ENCODE results near the gene FAT2.

Gene FAT2

GRCh38 chr5:151562019-151562707, 29.0 kb downstream of the FAT2 start:
- Histone ChIP-seq H3K9me3 (ENCODE audit: insufficient read depth, low read length, severe bottlenecking) (no peaks in the 10 kb centered on the region), H3K27ac (ENCODE audit: low read length) (no peak overlapping the region), H3K4me1 (ENCODE audit: insufficient read depth, low read length) (no peaks in the 10 kb centered on the region), H3K36me3 (ENCODE audit: insufficient read depth, low read length) (no peaks in the 10 kb centered on the region), H4K20me1 (ENCODE audit: insufficient read depth, low read length) (no peaks in the 10 kb centered on the region), H3K4me3 (ENCODE audit: low read depth in 1 of 2, low read length in 2 of 2) (no peak overlapping the region), H3K27me3 (ENCODE audit: insufficient read depth, low read length, poor library complexity) (peaks cover 28% of the 10 kb centered on the region), H3K9ac (ENCODE audit: low read depth, low read length) (no peak overlapping the region), H3K4me2 (ENCODE audit: insufficient read depth, low read length) (no peak overlapping the region), H2AFZ (ENCODE audit: low read depth, low read length) (no peak overlapping the region), H3K79me2 (ENCODE audit: insufficient read depth, low read length) (no peaks in the 10 kb centered on the region)
- no peak for DNase-seq
- no peak for ATAC-seq (ENCODE audit: insufficient read depth, low read depth)
- TF ChIP-seq, protein P1, sequence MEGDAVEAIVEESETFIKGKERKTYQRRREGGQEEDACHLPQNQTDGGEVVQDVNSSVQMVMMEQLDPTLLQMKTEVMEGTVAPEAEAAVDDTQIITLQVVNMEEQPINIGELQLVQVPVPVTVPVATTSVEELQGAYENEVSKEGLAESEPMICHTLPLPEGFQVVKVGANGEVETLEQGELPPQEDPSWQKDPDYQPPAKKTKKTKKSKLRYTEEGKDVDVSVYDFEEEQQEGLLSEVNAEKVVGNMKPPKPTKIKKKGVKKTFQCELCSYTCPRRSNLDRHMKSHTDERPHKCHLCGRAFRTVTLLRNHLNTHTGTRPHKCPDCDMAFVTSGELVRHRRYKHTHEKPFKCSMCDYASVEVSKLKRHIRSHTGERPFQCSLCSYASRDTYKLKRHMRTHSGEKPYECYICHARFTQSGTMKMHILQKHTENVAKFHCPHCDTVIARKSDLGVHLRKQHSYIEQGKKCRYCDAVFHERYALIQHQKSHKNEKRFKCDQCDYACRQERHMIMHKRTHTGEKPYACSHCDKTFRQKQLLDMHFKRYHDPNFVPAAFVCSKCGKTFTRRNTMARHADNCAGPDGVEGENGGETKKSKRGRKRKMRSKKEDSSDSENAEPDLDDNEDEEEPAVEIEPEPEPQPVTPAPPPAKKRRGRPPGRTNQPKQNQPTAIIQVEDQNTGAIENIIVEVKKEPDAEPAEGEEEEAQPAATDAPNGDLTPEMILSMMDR (IDR thresholded peaks at IDR 0.05; ENCODE audit: borderline replicate concordance, extremely low read depth, low read length, poor library complexity, severe bottlenecking): no peak
- no peak for TF ChIP-seq EZH2 (IDR thresholded peaks at IDR 0.05; ENCODE audit: borderline replicate concordance, low read depth, low read length, severe bottlenecking)

DNA sequence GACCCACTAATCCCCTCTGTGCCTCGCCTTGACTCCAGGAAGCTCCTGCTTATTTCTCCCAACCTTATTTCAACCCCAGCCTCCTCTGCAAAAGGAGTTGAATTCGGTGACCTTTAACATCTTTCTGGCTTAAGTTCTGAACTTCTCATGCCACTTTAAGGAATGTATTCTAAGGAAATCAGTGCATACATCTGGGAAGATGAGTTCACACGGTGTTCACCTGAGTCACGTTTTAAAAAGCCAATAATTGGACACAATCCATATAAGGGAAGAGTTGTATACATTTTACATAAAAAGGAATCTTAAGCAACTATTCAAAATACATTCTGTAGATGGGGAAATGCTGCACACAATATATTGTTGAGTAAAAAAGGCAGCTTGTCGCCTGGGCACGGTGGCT, 33.2 kb downstream of the FAT2 start:
- no peak overlapping the region for H3K4me2 ChIP-seq (ENCODE audit: insufficient read depth, low read length)
- H3K4me3 ChIP-seq (ENCODE audit: low read depth in 1 of 2, low read length in 2 of 2): no peak overlapping the region
- DNase-seq (no peak), ATAC-seq (ENCODE audit: insufficient read depth, low read depth) (no peak)
- H3K27me3 ChIP-seq (ENCODE audit: insufficient read depth, low read length, poor library complexity): peaks cover 14% of the 10 kb centered on the region
- no peaks in the 10 kb centered on the region for H3K36me3 ChIP-seq (ENCODE audit: insufficient read depth, low read length)
- no peak overlapping the region for H2AFZ ChIP-seq (ENCODE audit: low read depth, low read length)
- H3K9ac ChIP-seq (ENCODE audit: low read depth, low read length): no peak overlapping the region
- H3K27ac ChIP-seq (ENCODE audit: low read length): no peak overlapping the region
- TF ChIP-seq, protein P1 (IDR thresholded peaks at IDR 0.05; ENCODE audit: borderline replicate concordance, extremely low read depth, low read length, poor library complexity, severe bottlenecking): no peak
- no peak for TF ChIP-seq EZH2 (IDR thresholded peaks at IDR 0.05; ENCODE audit: borderline replicate concordance, low read depth, low read length, severe bottlenecking)
- no peaks in the 10 kb centered on the region for H3K79me2 ChIP-seq (ENCODE audit: insufficient read depth, low read length)
- H3K9me3 ChIP-seq (ENCODE audit: insufficient read depth, low read length, severe bottlenecking): no peaks in the 10 kb centered on the region
- H4K20me1 ChIP-seq (ENCODE audit: insufficient read depth, low read length): no peaks in the 10 kb centered on the region
- no peaks in the 10 kb centered on the region for H3K4me1 ChIP-seq (ENCODE audit: insufficient read depth, low read length)

DNA sequence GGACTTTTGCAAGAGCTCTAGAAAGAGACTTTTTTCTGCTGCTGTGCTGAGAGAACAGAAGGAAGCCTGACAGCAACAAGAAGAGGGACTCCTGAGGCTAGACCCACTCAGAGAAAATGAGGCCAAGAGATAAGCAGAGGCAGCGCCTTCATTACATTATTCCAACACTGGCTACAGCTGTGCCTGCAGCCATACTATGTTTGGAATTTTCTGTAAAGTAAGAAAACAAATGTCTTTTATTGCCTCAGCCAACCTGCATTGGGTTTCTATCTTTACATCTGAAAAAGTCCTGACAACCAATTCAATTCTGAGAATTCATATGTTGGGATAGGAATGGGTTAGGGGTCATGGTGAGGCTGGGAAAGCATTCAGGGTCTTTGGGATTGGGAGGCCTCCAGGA, 33.7 kb downstream of the FAT2 start:
- Histone ChIP-seq H3K36me3 (ENCODE audit: insufficient read depth, low read length) (no peaks in the 10 kb centered on the region), H3K4me2 (ENCODE audit: insufficient read depth, low read length) (no peak overlapping the region), H3K27me3 (ENCODE audit: insufficient read depth, low read length, poor library complexity) (peaks cover 14% of the 10 kb centered on the region), H3K79me2 (ENCODE audit: insufficient read depth, low read length) (no peaks in the 10 kb centered on the region), H3K9me3 (ENCODE audit: insufficient read depth, low read length, severe bottlenecking) (no peaks in the 10 kb centered on the region), H2AFZ (ENCODE audit: low read depth, low read length) (no peak overlapping the region), H3K9ac (ENCODE audit: low read depth, low read length) (no peak overlapping the region), H3K4me3 (ENCODE audit: low read depth in 1 of 2, low read length in 2 of 2) (no peak overlapping the region), H3K4me1 (ENCODE audit: insufficient read depth, low read length) (no peaks in the 10 kb centered on the region), H3K27ac (ENCODE audit: low read length) (no peak overlapping the region), H4K20me1 (ENCODE audit: insufficient read depth, low read length) (no peaks in the 10 kb centered on the region)
- no peak for DNase-seq
- ATAC-seq (ENCODE audit: insufficient read depth, low read depth): no peak
- TF ChIP-seq EZH2 (IDR thresholded peaks at IDR 0.05; ENCODE audit: borderline replicate concordance, low read depth, low read length, severe bottlenecking): no peak
- TF ChIP-seq, protein P1 (IDR thresholded peaks at IDR 0.05; ENCODE audit: borderline replicate concordance, extremely low read depth, low read length, poor library complexity, severe bottlenecking): no peak
